Liver (tissue), 9 donors: ENCODE data around the gene LYRM4. TPM values are rescaled to one million over a fixed set of nuclear protein-coding genes. Genes with fewer than 3 reads are reported as not detected.
A peak's percentile ranks its signal among the peaks of the same experiment; 100 is the strongest.

ENCODE experiments used
- DNase-seq: peaks from one replicate; pipeline ENCODE4 v3.0.0-alpha.2; 2017; ENCODE audit warnings: low spot score
- H3K27ac ChIP-seq, 2 donors: one replicate each; pipeline ENCODE4 v1.7.0; 2013; ENCODE audit warnings: inconsistent platforms in 2 of 2, low read length in 2 of 2, control low read depth in 1 of 2, low read depth in 1 of 2, mild to moderate bottlenecking in 1 of 2
- H3K27me3 ChIP-seq, 4 donors: one replicate each; pipeline versions ENCODE4 v1.6.1 to v1.7.0; 2013; ENCODE audit warnings: low read length in 3 of 4, inconsistent platforms in 1 of 4, mild to moderate bottlenecking in 1 of 4, moderate library complexity in 1 of 4; ENCODE audit not compliant: control insufficient read depth in 4 of 4, insufficient read depth in 4 of 4
- H3K36me3 ChIP-seq, 4 donors: one replicate each; pipeline versions ENCODE4 v1.6.1 to v1.7.0; 2013; ENCODE audit warnings: low read length in 3 of 4, mild to moderate bottlenecking in 3 of 4, low read depth in 1 of 4, moderate library complexity in 1 of 4; ENCODE audit not compliant: control insufficient read depth in 4 of 4, insufficient read depth in 3 of 4
- H3K4me1 ChIP-seq, 4 donors: one replicate each; pipeline versions ENCODE4 v1.6.1 to v1.7.0; 2013; ENCODE audit warnings: low read length in 3 of 4, mild to moderate bottlenecking in 3 of 4, moderate library complexity in 1 of 4; ENCODE audit not compliant: control insufficient read depth in 4 of 4, insufficient read depth in 4 of 4
- H3K4me3 ChIP-seq, 3 donors: one replicate each; pipeline versions ENCODE4 v1.6.1 to v1.7.0; 2013; ENCODE audit warnings: low read length in 3 of 3, control low read depth in 1 of 3, low read depth in 1 of 3, mild to moderate bottlenecking in 1 of 3
- H3K9ac ChIP-seq, 2 donors: one replicate each; pipeline ENCODE4 v1.7.0; 2013; ENCODE audit warnings: low read length in 2 of 2, mild to moderate bottlenecking in 2 of 2, moderate library complexity in 2 of 2, control low read depth in 1 of 2, low read depth in 1 of 2
- H3K9me3 ChIP-seq, 4 donors: one replicate each; pipeline versions ENCODE4 v1.6.1 to v1.7.0; 2013; ENCODE audit warnings: low read length in 3 of 4; ENCODE audit not compliant: control insufficient read depth in 4 of 4
- ATF3 ChIP-seq: IDR thresholded peaks from 2 replicates; pipeline ENCODE4 v1.6.1; 2016; ENCODE audit warnings: antibody characterized with exemption
- CTCF ChIP-seq: fragments of 150-350 bp; IDR thresholded peaks from 2 replicates; pipeline ENCODE4 v1.5.1; 2017; ENCODE audit warnings: improper control_type of control experiment, low read depth, low read length; ENCODE audit not compliant: missing input control
- EGR1 ChIP-seq, 2 donors: IDR thresholded peaks; 2 replicates each; pipeline ENCODE4 v1.6.1; 2016 to 2018; ENCODE audit warnings: antibody characterized with exemption in 2 of 2, low read depth in 2 of 2
- FOXA1 ChIP-seq: IDR thresholded peaks from 2 replicates; pipeline ENCODE4 v1.6.1; 2016; ENCODE audit warnings: antibody characterized with exemption
- FOXA2 ChIP-seq: IDR thresholded peaks from 2 replicates; pipeline ENCODE4 v1.6.1; 2016; ENCODE audit warnings: antibody characterized with exemption
- GABPA ChIP-seq, 2 donors: IDR thresholded peaks in 1 of 2; conservative IDR thresholded peaks in 1 of 2; 2 replicates each; pipeline ENCODE4 v1.6.1; 2016; ENCODE audit warnings: antibody characterized with exemption in 2 of 2, mild to moderate bottlenecking in 1 of 2, moderate library complexity in 1 of 2
- HNF4A ChIP-seq, 2 donors: conservative IDR thresholded peaks; 2 replicates each; pipeline ENCODE4 v1.6.1; 2016; ENCODE audit warnings: antibody characterized with exemption in 2 of 2, mild to moderate bottlenecking in 2 of 2
- HNF4G ChIP-seq: IDR thresholded peaks from 2 replicates; pipeline ENCODE4 v1.6.1; 2016; ENCODE audit warnings: antibody characterized with exemption
- JUND ChIP-seq, 2 donors: IDR thresholded peaks; 2 replicates each; pipeline ENCODE4 v1.6.1; 2016; ENCODE audit warnings: antibody characterized with exemption in 2 of 2
- NR2F2 ChIP-seq: IDR thresholded peaks from 2 replicates; pipeline ENCODE4 v1.6.1; 2016; ENCODE audit warnings: antibody characterized with exemption
- RAD21 ChIP-seq, 2 donors: IDR thresholded peaks; 2 replicates each; pipeline ENCODE4 v1.6.1; 2016; ENCODE audit warnings: antibody characterized with exemption in 2 of 2, mild to moderate bottlenecking in 2 of 2
- RXRA ChIP-seq, 2 donors: IDR thresholded peaks; 2 replicates each; pipeline ENCODE4 v1.6.1; 2017 to 2018; ENCODE audit warnings: antibody characterized with exemption in 2 of 2, mild to moderate bottlenecking in 1 of 2
- SP1 ChIP-seq: IDR thresholded peaks from 2 replicates; pipeline ENCODE4 v1.6.1; 2018; ENCODE audit warnings: antibody characterized with exemption, mild to moderate bottlenecking
- TAF1 ChIP-seq: conservative IDR thresholded peaks from 2 replicates; pipeline ENCODE4 v1.6.1; 2016; ENCODE audit warnings: antibody characterized with exemption, mild to moderate bottlenecking
- YY1 ChIP-seq: IDR thresholded peaks from 2 replicates; pipeline ENCODE4 v1.6.1; 2016; ENCODE audit warnings: antibody characterized with exemption, mild to moderate bottlenecking
- ZBTB33 ChIP-seq: IDR thresholded peaks from 2 replicates; pipeline ENCODE4 v1.6.1; 2016; ENCODE audit warnings: antibody characterized with exemption
- WGBS: extraction: QIAGEN DNeasy Blood & Tissue Kit; methylation state at CpG from one replicate; pipeline ENCODE4 v1.1.7; 2013; 5-methylcytosine and 5-hydroxymethylcytosine counted together
- polyA plus RNA-seq, 2 donors: library from polyadenylated mRNA; stranded (reverse) in 1 of 2; unstranded in 1 of 2; fragments of 200-250 nt in 1 of 2; fragments of >200 nt in 1 of 2; fragmentation: Nextera tagmentation in 1 of 2; extraction: Ambion mirVana in 1 of 2; gene quantifications; one replicate each; pipeline versions ENCODE4 v1.2.1 to v1.2.3, GENCODE V29; 2013 to 2015
- total RNA-seq, 2 donors: library from RNA; depleted of rRNA; stranded (reverse); fragments of >200 nt; gene quantifications; one replicate each; pipeline ENCODE4 v1.2.3, GENCODE V29; 2014
- TF ChIP-seq, protein P1 (sequence below): IDR thresholded peaks from 2 replicates; pipeline ENCODE4 v1.6.1; 2016; ENCODE audit warnings: antibody characterized with exemption
- donor health status: healthy.
- donor health status: healthy.
- donor health status: healthy.
- donor health status: healthy.
- donor health status: healthy.

LYRM4 gene
- total and polyA plus RNA-seq, 4 donors: 4.4 to 13.1 (median 6.5) TPM

- Histone ChIP-seq H3K4me3 (no peak overlapping the region), H3K9me3 (no peaks in the 10 kb centered on the region), H3K9ac (no peak overlapping the region), H3K27ac (no peak overlapping the region), H3K36me3 (no peaks in the 10 kb centered on the region), H3K27me3 (no peaks in the 10 kb centered on the region), H3K4me1 (peaks cover 2 to 18% (median 8%) of the 10 kb centered on the region in 4 donors)
- 96% methylated on average over 2 of the region's 2 CpGs for WGBS
- DNase-seq: no peak
- TF ChIP-seq HNF4A (conservative IDR thresholded peaks at IDR 0.05) (peak; percentile 26 to 86), JUND (IDR thresholded peaks at IDR 0.05) (no peak), FOXA1 (no peak), SP1 (peak; percentile 33), YY1 (no peak), ZBTB33 (no peak), EGR1 (IDR thresholded peaks at IDR 0.05; ENCODE audit: low read depth in 2 of 2) (no peak), ATF3 (no peak), RXRA (IDR thresholded peaks at IDR 0.05) (no peak), CTCF (no peak), GABPA (IDR thresholded peaks at IDR 0.05 in 1 of 2, conservative IDR thresholded peaks at IDR 0.05 in 1 of 2) (no peak), RAD21 (IDR thresholded peaks at IDR 0.05) (peak in 1 of 2 donors; percentile 23), NR2F2 (no peak), TAF1 (no peak), FOXA2 (no peak), HNF4G (peak; percentile 24)
- TF ChIP-seq, protein P1, sequence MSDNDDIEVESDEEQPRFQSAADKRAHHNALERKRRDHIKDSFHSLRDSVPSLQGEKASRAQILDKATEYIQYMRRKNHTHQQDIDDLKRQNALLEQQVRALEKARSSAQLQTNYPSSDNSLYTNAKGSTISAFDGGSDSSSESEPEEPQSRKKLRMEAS: no peak
Measured at GRCh38 chr6:5266423-5266822, 5.7 kb upstream of the LYRM4 start.

- Histone ChIP-seq H3K27me3 (no peaks in the 10 kb centered on the region), H3K36me3 (no peaks in the 10 kb centered on the region), H3K9me3 (no peaks in the 10 kb centered on the region), H3K4me3 (peak overlapping the region; percentile 90 to 99 (median 94)), H3K9ac (peak overlapping the region; percentile 57 to 87), H3K27ac (peak overlapping the region; percentile 95 to 99), H3K4me1 (peaks cover 2 to 24% (median 18%) of the 10 kb centered on the region in 4 donors)
- TF ChIP-seq FOXA1 (no peak), GABPA (IDR thresholded peaks at IDR 0.05 in 1 of 2, conservative IDR thresholded peaks at IDR 0.05 in 1 of 2) (no peak), CTCF (no peak), EGR1 (IDR thresholded peaks at IDR 0.05; ENCODE audit: low read depth in 2 of 2) (no peak), ZBTB33 (no peak), HNF4G (no peak), JUND (IDR thresholded peaks at IDR 0.05) (no peak), FOXA2 (no peak), HNF4A (conservative IDR thresholded peaks at IDR 0.05) (no peak), RAD21 (IDR thresholded peaks at IDR 0.05) (no peak), SP1 (no peak), TAF1 (no peak), YY1 (no peak)
- TF ChIP-seq, protein P1: no peak
- DNase-seq: no peak
- under 1% methylated on average over 19 of the region's 19 CpGs for WGBS
Measured at GRCh38 chr6:5261545-5262109, 877 bp upstream of the LYRM4 start.
